GM18870 (cell line): ENCODE measurements around the gene CCS.
"Not testable (repeated sequence)": the region's sequence is repeated elsewhere in the genome, so short reads cannot be mapped to it uniquely, and the experiment has no call there.

Experiments
- ATAC-seq: cut with Tn5 transposase; IDR thresholded peaks from one replicate; pipeline ENCODE4 v1.9.1; 2021; ENCODE audit warnings: moderate library complexity; ENCODE audit not compliant: unreplicated experiment

The CCS gene

DNA sequence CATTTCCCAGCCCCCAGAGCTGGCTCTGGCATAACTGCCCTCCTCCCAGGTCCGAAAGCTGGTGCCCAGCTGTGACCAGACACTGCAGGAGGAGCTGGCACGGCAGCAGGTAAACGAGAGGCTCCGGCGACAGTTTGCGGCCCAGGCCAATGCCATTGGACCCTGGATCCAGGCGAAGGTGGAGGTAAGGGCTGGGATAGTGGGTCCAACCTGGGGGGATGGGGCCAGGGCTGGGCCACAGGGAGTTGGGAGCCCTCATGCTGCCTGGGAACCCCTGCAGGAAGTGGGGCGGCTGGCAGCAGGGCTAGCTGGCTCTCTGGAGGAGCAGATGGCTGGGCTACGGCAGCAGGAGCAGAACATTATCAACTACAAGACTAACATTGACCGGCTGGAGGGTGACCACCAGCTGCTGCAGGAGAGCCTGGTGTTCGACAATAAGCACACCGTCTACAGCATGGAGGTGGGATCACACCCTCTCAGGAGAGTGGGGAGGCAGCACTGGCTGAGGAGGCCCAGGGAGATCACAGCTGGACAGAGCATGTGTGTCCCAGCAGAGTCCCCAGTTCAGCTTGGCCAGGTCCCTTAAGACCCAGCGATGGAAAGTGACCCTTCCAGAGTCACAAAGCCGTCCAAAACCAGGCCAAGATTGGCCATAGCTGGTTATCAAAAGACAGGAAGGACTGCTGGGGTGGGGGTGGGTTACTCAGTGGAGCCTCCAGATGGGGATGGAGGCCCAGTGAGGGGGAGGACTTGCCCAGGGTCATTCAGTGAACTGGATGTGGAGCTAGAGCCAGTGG is 31.6 kb upstream of the CCS start:
- ATAC-seq: no peak

DNA sequence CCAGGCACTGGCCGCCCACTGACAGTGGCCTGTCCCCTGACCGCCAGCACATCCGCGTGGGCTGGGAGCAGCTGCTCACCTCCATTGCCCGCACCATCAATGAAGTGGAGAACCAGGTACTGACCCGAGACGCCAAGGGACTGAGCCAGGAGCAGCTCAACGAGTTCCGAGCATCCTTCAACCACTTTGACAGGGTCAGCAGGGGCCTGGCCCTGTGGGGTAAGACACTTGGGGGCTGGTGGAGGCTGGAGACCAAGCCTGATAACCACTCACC is 31.1 kb upstream of the CCS start:
- ATAC-seq: no peak

DNA sequence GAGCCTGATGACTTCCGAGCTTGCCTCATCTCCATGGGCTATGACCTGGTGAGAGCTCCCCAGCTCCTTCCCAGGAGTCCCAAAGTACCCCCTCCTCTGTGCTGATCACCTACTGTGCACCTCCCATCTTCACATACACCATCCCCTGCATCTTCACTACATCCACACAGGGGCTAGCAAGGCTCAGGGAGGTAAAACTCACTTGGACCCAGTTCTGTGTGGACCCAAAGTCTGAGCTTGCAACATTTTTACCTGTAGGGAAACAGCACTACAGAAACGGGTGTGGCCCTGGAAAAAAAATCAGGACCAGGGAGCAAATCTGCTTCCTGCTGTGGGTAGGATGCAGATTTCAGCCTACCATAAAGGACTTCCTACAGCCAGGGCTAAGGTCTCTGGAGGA is 30.7 kb upstream of the CCS start:
- no peak for ATAC-seq

DNA sequence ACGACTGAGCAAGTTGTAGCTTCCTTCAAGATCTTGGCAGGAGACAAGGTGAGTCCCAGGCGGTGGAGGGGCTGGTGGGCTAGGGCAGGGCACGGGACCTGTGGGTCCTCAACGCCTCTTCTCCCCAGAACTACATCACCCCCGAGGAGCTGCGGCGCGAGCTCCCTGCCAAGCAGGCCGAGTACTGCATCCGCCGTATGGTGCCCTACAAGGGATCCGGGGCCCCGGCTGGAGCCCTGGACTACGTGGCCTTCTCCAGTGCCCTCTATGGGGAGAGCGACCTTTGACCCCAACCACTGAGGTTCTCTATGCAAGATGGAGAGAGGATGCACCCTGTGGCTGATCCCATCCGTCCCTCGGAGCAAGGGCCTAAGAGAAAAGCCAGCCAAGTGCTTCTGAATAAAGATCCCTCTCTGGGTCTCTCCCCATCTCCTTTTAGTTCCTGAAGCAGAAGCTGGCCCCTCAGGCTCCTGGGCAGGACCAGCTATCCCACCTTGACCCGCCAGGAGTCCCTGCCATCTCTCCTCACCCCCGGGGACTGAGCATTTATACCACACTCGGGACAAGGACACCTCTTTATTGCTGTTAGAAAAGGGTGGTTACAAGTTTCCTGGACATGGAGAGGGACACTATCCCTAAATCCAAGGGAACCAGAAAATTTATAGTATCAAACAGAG is 29.9 kb upstream of the CCS start:
- ATAC-seq: no peak

DNA sequence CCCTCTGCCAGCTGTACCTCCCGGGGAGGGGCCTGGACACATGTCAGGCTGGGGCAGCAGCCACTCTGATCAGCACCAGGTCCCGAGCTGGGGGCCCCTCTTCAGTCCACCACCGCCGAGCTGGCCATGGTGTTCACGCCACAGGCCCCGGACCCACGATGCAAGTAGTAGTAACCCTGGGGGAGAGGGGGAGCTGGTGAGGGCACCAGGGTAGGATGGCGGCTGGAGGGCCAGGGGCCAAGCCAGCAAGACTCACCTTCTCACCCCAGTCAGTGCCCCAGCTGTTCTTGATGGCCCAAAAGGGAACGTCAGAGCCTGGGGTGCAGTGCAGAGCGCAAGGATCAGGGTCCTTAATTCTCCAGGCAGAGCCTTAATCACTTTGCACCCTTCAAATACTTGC is 29.2 kb upstream of the CCS start:
- no peak for ATAC-seq

DNA sequence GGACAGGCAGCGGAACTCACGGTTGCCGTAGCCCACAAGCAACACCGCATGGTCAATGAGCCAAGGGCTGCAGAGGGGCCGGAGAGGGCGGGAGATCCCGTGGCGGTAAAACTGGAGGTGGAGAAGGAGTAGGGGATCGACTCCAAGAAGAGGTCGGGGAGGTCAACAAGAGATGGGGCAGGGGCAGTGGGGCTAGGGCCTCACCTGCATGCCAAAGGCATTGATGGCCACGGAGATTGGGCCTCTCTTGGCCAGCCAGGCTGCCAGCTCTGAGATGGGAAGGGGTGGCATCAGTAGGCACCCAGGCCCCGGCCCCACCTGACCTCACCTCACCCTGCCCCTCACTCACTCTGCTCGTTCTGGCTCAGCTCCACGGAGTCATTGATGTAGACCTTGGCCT is 28.4 kb upstream of the CCS start:
- ATAC-seq: no peak

DNA sequence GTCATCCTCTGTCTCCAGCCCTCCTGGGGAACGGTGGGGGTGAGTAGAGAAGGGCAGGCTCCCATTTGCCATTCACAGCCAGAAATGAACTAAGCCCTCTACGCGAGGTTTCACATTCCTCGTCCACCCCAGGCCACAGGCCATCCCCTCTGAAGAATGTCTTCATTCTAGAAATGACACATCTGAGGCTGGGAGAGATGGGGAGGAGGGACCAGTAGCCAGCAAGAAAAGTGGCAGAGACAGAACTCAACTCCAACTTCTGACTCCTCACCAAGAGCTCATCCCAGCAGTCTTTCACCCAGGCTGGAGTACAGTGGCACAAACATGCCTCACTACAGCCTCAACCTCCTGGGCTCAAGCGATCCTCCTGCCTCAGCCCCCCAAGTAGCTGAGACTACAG is 28.0 kb upstream of the CCS start:
- no peak for ATAC-seq

DNA sequence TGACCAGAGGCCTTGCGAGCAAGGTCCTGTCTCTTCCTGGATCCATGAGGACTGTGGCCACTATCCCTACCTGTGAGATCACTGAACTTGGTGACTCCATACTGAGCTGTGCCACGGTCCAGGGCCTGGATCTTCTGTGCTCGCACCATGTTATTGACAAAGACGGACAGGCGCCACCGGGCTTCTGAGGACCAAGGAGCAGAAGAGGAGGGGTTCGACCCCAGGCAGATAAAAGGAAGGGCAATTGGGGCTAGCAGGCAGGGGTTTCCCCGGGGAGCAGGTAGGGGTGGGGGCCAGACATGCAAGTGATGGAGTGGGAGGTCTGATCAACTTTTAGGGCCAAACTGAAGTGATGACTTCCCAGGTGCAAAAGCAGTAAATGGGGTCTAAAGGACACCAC is 26.8 kb upstream of the CCS start:
- no peak for ATAC-seq

DNA sequence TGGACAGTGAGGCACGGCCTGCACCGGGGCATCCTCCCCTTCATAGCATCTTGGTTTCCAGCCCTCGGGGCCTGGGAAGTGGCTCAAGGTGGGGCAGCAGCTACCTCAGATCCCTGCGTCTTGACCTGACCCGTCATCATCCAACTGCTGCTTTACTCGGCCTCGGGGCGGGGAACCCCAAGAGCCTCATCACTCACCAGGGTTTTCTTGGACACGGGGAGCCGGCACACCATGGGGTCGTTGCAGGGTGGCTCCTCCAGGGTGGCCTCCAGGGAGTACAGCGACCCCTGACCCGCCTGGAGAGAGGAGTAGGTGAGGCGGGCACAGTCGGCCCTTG is 25.2 kb upstream of the CCS start:
- ATAC-seq: no peak

DNA sequence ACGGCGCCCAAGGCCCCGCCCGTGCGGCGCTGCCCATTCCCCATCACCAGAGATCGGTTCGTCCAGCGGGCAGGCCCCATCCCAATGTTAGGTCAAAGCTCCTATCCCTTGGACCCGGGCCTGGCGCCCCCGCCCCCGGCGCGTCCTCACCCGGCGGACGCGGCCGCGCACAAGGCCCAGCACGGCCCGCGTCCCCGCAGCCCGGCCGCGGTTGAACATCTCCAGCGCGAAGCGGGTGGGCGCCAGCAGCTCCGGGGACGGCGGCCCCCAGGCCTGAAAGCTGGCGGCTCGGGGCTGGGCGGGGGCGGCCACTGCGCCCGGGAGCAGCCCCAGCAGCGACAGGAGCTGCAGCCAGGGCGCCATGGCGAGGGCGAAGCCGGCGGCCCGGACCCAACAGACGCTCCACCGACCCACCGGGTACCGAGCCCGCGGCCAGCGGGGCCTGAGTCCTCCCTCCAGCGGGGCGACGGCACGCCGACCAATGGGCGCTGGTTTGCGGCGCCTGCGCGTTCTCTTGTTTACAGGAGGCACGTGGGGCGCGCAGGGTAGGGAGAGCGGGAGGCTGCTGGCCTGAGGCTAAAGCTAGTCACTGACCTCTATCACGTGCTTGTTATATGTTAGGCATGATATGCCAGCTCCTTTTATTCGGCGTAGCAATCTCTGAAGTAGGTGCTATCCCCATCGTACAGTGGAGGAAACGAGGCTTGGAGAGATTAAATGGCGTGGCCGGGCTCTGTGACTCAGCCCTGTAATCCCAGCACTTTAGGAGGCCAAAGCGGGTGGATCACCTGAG is 24.7 kb upstream of the CCS start, which contains the start of gene CTSF:
Gene CTSF (minus strand): TSS at position 483 of the 793 bp plus-strand sequence. CDS start 120 bp downstream, at position 363.
- no peak for ATAC-seq

DNA sequence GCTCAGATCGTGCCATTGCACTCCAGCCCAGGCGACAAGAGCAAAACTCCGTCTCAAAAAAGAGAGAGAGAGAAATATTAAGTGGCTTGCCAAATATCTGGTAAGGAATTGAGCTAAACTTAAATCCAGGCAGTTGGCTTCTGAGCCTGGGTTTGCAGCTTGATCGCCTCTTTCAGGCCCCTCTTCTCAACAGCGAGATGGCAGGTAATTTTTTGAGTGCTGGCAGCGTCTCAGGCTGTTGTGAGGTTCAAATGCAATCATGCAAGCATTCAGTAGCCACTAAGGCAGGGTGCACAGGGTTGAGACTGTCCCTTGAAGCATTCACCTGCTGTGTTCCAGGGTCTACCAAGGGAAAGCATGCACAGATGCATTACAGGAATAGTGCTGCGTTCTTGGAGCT is 23.9 kb upstream of the CCS start:
- ATAC-seq: no peak

DNA sequence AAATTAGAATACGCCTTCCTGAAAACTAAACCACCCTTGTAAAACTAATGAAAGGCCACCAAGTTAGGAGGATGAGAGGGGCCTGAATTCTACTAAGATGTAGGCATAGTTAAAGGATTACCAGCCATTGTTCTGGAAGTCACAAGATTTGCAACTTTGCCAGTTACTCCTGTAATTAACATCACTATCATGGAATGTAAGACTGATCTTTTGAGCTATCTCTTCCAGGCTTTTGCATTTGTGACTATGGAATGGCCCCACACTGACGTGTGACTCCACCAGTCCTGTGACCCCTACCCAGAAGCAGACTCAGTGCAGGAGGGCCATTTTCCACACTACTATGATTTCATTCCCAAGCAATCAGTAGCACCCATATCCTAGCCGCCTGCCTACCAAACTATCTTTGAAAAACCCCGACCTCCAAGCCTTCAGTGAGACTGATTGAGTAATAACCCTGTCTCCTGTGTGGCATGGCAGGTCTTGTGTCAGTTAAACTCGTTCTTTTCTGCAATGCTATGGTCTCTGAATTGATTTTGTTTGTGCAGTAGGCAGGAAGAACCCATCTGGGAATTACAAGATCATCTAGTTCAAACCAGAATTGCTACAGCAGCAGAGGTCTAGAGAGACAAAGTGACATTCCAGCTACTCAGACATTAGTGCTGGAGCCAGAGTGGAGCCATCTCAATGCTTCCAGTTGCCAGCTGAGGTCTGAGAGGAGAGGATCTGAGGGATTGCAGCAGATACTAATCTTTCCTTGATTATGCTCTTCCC is 22.7 kb upstream of the CCS start:
- ATAC-seq: no peak

DNA sequence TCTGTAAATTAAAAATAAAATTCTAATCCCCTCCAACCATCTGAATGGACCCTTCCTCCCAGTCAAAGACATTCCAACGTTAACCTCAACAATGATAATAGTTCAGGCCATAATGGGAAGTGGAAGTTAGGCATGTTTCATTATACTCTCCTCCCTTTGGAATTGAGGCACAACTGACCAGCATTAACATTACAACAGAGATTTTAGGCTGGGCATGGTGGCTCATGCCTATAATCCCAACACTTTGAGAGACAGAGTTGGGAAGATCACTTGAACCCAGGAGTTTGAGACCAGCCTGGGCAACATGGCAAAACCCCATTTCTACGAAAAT is 22.2 kb upstream of the CCS start:
- no peak for ATAC-seq

DNA sequence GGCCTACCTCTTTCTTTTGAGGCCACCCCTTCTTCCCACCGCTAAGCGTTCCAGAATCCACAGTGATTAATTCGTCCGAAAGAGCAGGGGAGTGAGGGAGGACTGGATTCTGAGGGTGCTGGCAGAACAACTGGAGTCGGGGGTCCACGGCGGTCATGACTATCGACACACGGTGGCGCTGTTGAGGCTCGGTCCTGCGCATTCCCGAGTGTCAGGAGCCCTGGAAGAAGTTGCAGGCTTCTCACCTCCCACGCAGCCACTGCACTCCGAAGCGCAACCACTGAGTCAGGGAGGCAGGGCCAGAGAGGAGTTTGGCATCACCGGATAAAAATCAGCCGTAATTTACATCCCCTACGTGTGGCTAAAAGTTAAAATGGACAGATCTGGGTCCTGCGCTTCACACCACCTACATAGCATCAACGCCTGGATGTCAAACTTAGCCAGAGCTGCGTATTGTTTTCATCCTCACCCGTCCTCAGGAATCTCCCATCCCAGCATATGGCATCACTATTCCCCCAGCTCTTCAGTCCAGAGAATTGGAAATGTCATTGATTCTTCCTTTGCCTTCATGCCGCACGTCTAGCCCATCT is 13.9 kb upstream of the CCS start:
- no peak for ATAC-seq

DNA sequence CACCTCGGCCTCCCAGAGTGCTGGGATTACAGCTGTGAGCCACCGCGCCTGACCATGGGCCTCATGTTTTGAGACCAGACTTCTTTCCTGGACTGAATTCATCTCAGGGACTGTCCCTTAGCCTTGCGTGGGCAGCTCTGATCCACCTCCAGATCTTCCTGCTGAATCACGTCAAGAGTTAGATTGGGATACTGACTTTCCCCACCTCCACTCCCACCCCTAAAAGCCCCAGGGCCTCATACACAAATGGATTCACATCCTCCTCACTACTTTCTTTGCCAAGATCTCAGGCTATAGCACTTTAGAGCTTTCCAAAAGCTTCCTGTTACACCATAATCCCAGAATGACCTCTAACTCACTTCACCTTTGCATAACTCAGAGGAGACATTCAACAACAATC is 12.2 kb upstream of the CCS start:
- ATAC-seq: no peak

DNA sequence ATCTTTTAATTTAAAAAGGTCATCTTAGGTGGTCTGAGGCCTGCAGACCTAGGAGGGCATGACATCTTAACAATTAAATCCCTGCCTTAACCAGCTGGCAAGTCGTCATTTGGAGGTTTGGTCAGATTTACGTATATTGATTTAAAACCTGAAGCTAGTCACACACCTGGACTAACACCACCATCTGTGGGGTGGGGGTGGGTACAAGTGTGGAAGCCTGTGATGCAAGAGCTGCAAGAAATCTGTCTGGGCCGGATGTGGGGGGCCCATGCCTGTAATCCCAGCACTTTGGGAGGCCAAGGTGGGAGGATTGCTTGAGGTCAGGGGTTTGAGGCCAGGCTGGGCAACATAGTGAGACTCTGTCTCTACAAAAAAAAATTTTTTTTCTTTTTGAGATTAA is 11.7 kb upstream of the CCS start:
- no peak for ATAC-seq

DNA sequence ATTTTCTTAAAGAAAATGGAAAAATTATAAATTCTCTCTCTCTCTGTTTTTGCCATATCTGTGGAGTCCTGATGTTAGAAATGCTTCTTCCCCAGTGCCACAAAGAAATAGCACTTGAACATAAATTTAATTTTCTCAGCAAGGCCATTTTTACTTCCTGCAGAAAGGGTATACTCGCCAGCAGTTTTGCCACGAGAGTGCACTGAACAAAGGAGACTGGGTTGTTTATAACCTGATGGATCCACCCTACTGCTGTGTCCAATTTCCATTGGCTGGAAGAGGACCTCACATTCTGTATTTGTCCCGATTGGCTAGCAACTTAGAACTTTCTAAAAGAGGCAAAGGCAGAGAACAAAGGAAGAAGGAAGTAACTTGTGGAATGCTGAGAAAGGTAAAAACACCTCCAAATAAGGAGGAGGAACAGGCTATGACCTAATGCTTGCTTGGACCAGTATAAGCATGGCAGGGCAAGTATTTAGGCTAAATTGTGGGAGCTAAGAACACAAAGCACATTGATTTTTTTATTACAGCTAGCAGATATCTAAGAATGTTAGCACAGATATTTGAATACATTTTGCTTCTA is 10.3 kb upstream of the CCS start:
- not testable (repeated sequence) for ATAC-seq

DNA sequence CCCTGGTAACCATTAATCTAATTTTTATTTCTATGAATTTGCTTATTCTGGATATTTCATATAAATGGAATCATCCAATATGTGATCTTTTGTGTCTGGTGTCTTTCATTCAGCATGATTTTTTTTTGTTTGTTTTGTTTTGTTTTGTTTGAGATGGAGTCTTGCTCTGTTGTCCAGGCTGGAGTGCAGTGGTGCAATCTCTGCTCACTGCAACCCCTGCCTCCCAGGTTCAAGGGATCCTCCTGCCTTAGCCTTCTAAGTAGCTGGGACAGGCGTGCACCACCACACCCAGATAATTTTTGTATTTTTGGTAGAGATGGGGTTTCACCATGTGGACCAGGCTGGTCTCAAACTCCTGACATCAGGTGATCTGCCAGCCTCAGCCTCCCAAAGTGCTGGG is 7.5 kb upstream of the CCS start:
- ATAC-seq: not testable (repeated sequence)

DNA sequence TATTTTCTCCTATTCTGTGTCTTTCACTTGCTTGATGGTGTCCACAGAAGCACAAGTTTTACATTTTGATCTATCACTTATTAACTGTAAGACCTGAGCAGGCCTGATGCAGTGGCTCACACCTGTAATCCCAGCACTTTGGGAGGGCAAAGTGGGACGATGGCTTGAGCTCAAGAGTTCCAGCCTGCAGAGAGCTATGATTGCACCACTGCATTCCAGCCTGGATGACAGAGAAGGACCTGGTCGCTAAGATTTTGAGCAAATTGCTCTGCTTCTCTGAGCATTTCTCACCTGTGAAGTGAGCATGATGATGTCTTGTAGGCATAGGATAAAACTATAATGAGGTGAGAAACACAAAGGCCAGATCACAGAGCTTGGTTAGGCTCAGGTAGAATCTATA is 6.8 kb upstream of the CCS start:
- no peak for ATAC-seq

DNA sequence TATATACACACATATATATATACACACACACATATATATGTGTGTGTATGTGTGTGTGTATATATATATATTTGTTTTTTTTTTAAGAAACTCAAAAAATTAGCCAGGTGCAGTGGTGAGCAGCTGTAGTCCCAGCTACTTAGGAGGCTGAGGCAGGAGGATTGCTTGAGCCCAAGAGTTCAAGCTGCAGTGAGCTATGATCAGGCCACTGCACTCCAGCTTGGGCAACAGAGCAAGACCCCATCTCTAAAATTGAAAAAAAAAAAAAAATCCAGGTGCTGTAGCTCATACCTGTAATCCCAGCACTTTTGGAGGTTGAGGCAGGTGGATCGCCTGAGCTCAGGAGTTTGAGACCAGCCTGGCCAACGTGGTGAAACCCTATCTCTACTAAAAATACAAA is 3.7 kb upstream of the CCS start:
- not testable (repeated sequence) for ATAC-seq
